Activated CD8-positive, alpha-beta memory T cell treated with anti-CD3 and anti-CD28 coated beads for 1 hour (primary cell): ENCODE results near the gene ST6GALNAC3.

ENCODE experiments used
- DNase-seq, 2 donors: peaks; one replicate each; pipeline ENCODE4 v3.0.0-alpha.2; 2020; ENCODE audit warnings: low read depth in 1 of 2; ENCODE audit errors: extremely low read depth in 1 of 2

Gene ST6GALNAC3

GRCh38 chr1:76140227-76140626 lies 65.7 kb downstream of the ST6GALNAC3 start:
- DNase-seq, result no peak

GRCh38 chr1:76141929-76142328 lies 67.4 kb downstream of the ST6GALNAC3 start:
- DNase-seq, result no peak

GRCh38 chr1:76142771-76143540 lies 68.4 kb downstream of the ST6GALNAC3 start:
- no peak for DNase-seq

- DNase-seq, result no peak
These were observed 69.7 kb downstream of the ST6GALNAC3 start for GRCh38 chr1:76144247-76144646.

- DNase-seq, result no peak
These were observed 70.8 kb downstream of the ST6GALNAC3 start for GRCh38 chr1:76145332-76145731.

- DNase-seq, result no peak
These were observed 71.6 kb downstream of the ST6GALNAC3 start for GRCh38 chr1:76146184-76146583.

GRCh38 chr1:76147917-76148316 lies 73.4 kb downstream of the ST6GALNAC3 start:
- no peak for DNase-seq

- DNase-seq, result no peak
These were observed 73.9 kb downstream of the ST6GALNAC3 start for GRCh38 chr1:76148460-76148859.

- no peak for DNase-seq
These were observed 79.3 kb downstream of the ST6GALNAC3 start for GRCh38 chr1:76153841-76154205.

GRCh38 chr1:76154206-76154956 lies 79.8 kb downstream of the ST6GALNAC3 start:
- DNase-seq, result peak; percentile 30 to 69

GRCh38 chr1:76156987-76157386 lies 82.4 kb downstream of the ST6GALNAC3 start:
- no peak for DNase-seq

- DNase-seq, result no peak
These were observed 83.6 kb downstream of the ST6GALNAC3 start for GRCh38 chr1:76158126-76158525.

GRCh38 chr1:76160225-76160624 lies 85.7 kb downstream of the ST6GALNAC3 start:
- no peak for DNase-seq

GRCh38 chr1:76161451-76161850 lies 86.9 kb downstream of the ST6GALNAC3 start:
- no peak for DNase-seq

GRCh38 chr1:76162254-76162653 lies 87.7 kb downstream of the ST6GALNAC3 start:
- DNase-seq, result no peak

- no peak for DNase-seq
These were observed 89.6 kb downstream of the ST6GALNAC3 start for GRCh38 chr1:76164165-76164564.

GRCh38 chr1:76170084-76170483 lies 95.5 kb downstream of the ST6GALNAC3 start:
- DNase-seq, result no peak

GRCh38 chr1:76170513-76170912 lies 96.0 kb downstream of the ST6GALNAC3 start:
- DNase-seq, result no peak

GRCh38 chr1:76176000-76176399 lies 101.5 kb downstream of the ST6GALNAC3 start:
- no peak for DNase-seq

- no peak for DNase-seq
These were observed 103.1 kb downstream of the ST6GALNAC3 start for GRCh38 chr1:76177615-76178014.

- DNase-seq, result no peak
These were observed 104.7 kb downstream of the ST6GALNAC3 start for GRCh38 chr1:76179219-76179698.

GRCh38 chr1:76185207-76185606 lies 110.7 kb downstream of the ST6GALNAC3 start:
- DNase-seq, result no peak
